ENCODE results near the gene ADD2.
"Not testable (repeated sequence)": the region's sequence is repeated elsewhere in the genome, so short reads cannot be mapped to it uniquely, and the experiment has no call there.

The ADD2 gene, protein sequence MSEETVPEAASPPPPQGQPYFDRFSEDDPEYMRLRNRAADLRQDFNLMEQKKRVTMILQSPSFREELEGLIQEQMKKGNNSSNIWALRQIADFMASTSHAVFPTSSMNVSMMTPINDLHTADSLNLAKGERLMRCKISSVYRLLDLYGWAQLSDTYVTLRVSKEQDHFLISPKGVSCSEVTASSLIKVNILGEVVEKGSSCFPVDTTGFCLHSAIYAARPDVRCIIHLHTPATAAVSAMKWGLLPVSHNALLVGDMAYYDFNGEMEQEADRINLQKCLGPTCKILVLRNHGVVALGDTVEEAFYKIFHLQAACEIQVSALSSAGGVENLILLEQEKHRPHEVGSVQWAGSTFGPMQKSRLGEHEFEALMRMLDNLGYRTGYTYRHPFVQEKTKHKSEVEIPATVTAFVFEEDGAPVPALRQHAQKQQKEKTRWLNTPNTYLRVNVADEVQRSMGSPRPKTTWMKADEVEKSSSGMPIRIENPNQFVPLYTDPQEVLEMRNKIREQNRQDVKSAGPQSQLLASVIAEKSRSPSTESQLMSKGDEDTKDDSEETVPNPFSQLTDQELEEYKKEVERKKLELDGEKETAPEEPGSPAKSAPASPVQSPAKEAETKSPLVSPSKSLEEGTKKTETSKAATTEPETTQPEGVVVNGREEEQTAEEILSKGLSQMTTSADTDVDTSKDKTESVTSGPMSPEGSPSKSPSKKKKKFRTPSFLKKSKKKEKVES

DNA sequence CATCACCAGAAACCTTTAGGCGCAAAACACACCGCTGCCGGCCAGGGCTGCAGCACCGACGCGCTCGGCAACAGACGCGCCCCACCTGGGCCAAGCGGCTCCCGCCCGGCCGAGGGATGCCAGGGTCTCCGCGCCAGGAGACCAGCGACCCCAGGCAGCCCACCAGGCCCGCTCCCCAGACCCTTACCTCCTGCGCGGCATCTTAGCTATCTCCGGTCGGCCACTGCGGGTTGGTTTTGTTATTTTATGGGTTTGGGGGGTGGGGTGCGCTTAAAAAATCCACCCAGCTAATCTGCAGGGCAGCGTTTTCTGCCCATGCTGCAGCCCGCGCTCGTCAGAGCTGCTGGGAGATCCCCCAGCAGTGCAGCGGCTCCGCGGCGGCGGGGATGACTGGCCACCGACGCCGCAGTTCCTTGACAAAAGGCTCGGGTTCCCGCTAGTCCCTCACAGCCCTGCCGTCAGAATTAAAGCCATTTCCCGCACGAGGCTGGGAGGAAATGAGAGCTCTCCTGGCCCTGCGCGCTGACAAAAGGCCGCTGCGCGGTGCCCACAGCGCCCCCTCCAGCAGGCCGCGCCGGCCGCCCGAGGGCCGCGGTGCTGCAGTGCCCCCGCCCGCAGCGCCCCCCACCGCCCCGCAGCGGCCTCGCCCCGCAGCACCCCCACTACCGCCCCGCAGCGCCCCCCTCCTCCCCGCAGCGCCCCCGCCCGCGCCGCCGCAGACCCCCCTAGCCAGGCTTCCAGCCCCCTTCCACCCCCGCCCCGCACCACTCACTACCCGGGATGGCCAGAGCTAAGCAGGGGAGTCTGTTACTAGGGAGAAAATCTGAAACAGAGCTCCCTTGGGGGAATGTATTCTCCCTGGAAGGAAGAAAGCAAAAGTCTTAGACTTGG, at the start of gene ADD2:
TSS of gene ADD2 (minus strand) at position 502 of the 891 bp plus-strand sequence. CDS start 61,792 bp downstream, outside the sequence.
- peak; percentile 44 for DNase-seq

DNA sequence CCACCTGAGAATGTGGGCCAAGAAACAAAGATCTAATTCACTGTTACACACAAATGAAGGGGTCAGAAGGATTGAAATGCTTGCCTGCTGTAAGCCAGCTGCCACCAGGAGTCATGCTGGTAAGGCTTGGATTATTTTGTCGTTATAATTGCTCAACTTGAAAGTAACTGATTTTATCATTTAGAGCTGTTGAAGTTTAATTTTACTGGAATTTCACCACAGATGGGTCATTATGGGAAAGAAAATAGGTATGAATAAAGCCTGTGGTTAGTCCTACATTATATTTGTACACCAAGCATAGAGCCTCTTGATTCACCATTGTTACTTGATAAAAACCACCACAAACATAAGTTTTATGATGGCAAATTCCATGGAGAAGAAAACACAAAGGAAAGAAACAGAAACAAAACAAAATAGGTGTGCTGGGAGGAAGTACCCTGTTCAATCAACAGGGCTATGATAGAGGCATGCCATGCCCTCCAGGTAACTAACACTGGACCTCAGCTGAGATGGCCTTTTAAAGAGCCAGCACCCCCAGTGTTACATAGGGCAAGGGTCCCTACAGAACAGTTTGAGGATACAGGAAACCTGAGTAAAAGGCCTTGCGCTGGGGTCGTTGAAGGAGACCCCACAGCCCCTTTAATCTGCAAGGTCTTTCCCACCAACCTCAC, 49.4 kb upstream of the ADD2 start:
- DNase-seq, result no peak

DNA sequence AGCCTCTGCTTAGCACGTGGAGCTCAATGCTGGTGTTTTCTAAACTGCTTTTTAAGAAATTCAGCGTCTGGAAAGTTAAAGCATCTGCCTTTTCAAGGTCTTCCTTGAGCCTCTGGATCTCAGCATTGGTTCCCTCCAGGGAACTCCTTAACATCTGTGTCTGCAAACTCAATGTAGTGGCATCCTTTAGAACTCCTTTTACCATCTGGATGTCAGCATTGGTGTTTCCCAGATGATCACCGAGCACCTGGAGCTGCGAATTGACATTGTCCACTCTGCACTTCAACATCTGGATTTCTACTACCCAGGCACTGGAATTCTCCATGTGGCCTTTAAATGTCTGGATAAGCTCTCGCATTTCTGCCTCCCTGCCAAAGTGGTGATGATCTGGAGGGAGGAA, 48.7 kb upstream of the ADD2 start:
- DNase-seq, result no peak

DNA sequence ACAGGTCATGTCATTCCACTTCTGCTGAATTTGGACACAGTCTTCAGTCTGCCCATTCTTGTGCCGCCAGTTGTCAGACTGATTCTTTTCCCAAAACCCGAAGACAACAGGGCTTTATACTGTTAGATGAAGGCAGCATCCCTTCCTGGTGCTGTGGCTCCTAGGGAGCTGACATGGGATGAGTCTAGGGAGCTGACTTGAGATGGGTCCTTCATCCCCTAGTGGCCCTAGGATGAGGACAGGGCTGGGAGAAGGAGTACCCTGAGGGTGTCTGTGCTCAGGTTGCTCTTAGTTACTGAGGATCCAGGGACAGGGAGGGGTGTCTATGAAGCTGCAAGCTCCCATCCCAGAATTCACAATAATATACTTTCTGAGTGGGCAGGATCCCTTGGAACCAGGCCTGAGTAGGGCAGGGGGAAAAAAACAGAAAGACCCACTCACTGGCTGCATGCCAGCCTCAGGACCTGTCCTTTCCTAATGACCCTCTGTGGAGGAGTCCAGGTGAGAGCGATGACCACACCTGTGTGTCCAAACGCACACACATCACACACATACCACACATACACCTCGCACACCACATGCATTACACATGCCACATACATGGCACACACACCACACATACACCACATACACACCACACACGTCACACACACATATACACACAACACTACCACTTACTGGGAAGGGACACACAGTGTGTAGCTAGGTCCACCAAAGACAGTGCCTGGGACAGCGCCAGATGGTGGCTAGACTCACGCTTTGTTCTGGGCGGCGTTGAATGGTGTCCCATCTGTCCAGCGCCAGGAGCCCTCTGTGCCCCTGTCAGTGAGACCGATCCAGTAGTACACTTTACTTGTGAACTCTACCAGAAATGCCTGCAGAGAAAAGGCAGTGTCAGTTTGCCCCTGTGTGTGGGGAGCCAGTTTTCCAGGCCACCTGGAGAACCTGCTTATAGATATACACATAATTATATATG, 41.3 kb upstream of the ADD2 start:
- DNase-seq, result no peak

DNA sequence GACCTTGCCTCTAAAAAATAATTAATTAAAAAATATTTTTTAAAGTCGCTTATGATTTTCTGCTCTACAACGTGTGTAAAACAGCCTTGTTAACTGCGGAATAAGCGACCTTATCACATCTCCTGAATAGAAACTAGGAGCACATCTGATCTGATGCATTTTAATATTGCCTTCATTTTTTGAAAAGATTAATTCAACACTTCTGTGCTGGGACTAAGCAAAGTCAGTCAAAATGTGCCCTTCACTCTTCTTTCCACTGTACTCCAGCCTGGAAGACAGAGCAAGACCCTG, 39.8 kb upstream of the ADD2 start:
- DNase-seq, result no peak

DNA sequence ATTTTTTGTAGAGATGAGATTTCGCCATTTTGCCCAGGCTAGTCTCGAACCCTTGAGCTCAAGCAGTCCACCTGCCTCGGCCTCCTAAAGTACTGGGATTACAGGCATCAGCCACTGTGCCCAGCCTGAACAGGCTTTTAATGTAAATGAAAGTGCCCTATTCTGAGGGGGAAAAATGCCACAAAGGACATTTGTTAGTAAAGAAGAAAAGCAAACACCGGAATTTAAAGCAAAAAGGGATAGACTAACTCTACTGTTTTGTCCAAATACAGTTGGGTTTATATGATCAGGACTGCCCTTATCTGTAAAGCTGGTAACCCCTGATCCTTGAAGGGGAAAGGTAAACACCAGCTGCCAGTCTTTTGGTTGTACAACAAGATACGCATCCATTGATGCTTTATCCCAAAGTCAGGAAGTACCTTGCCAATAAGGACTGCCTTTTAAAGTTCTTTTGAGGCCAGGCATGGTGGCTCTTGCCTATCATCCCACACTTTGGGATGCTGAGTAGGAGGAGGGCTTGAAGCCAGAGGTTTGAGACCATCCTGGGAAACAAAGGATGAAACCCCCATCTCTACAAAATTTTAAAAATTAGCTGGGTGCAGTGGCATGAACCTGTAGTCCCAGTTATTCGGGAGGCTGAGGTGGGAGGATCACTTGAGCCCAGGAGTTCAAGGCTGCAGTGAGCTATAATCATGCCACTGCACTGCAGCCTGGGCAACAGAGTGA, 39.3 kb upstream of the ADD2 start:
- DNase-seq, result no peak

DNA sequence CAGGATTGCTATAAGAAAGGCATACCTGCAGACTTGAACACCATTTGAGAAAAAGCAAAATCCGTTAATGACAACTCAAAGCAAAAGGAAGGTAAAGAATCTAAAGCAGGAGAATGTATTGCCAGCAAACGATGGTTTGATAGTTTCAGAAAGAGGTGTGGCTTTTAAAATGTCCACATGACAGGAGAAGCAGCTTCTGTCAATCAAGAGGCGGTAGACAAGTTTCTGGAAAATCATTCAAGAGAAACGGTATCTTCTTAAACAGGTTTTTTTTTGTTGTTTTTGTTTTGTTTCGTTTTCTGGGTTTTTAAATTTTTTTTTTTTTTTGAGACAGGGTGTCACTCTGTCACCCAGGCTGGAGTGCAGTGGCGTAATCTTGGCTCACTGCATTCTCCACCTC, 38.6 kb upstream of the ADD2 start:
- DNase-seq, result no peak

DNA sequence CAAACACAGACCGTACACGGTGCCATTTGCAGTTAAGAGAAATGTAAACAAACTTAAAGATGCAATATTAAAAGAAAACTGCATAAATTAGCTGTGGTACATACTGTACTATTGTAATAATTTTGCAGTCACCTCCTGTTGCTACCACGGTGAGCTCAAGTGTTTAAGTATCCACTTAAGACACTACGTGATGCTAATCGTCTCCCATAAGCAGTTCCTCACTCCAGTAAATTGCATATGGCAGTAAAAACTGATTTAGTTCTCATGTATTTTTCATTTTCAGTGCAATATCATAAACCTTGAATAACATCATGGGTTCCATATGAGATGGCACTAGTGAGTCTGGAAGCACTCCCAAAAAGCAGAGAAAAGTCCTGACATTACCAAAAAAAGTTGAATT, 38.0 kb upstream of the ADD2 start:
- DNase-seq, result no peak

DNA sequence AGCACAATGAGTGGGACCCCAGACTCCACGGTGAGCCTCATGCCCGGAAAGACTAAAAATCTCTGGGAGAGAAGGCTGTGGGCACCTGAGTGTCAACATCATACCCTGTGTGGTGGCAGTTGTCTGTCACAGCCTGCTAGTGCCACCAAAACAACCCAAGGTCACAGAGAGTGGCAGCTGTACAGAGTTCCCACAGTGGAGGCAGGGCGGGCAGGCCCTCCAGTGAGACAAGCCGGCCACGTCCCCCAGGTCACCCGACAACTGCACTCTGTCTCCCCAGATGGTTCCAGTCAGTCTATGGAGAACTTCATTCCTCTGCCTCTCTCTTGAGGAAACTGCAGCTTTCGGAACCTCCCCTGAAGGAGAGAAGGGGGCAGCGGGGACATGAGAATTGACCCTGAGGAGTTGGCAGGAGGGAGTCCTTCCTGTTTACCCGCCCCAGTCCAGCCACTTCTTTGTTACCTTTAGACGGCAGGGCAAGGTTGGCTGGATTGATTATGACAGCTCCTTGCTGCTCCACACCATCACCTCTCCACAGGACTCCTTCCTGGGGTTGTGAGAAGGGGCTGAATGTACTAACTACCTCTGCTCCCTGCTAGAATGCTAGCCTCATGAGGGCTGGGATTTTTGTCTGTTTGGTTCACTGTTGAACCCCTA, 33.7 kb upstream of the ADD2 start:
- no peak for DNase-seq

DNA sequence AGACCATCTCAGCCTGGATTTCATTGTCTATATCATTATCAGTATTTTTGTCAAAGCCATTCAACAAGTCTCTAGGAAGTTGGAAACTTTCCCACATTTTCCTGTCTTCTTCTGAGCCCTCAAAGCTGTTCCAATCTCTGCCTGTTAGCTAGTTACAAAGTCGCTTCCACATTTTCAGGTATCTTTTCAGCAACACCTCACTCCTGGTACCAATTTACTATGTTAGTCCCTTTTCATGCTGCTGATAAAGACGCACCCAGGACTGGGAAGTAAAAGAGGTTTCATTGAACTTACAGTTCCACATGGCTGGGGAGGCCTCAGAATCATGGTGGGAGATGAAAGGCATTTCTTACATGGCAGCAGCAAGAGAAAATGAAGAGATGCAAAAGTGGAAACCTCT, 31.7 kb upstream of the ADD2 start:
- DNase-seq, result no peak

DNA sequence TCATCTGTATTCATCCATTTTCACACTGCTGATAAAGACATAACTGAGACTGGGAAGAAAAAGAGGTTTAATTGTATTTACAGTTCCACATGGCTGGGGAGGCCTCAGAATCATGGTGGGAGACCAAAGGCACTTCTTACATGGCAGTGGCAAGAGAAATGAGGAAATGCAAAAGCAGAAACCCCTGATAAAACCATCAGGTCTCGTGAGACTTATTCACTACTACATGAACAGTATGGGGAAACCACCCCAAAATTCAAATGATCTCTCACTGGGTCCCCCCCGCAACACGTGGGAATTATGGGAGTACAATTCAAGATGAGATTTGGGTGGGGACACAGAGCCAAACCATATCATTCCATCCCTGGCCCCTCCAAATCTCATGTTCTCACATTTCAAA, 30.0 kb upstream of the ADD2 start:
- not testable (repeated sequence) for DNase-seq

DNA sequence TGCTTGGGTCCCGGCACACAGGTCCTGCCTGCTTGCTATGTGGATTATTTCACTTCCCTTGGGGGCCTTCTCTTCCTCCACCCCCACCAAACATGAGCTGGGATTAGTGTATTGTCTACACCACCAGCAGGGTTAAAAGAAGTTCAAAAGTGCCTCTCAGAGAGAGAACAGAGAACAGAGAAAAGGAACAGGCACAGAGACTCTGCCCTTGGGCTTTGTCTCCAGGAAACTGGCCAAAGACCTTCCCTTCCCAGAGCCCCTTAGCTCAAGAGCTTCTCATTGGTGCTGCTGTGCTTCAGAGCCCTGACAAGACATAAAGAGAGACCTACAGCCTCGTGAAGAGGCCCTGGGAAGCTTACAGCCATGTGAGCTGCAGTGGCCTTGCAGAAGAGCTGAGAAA, 29.5 kb upstream of the ADD2 start:
- DNase-seq, result no peak

DNA sequence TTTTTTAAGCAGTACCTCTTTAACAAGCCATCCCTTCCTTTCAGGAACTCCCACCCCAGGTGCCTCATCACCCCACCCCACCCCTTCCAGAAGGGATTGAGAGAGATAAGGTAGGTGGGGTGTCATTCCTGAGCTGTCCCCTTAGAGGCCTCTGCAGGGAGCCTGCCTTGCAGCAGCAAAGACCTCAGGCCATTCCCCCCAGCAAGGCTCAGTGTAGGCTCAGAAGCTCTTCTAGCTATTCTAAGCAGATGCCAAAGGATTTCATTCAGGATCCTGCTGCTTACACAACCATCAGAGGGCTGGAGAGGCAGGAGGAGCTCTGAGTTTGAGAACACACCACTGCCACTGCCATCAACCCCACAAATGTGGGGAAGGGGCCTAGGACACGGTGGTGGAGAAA, 28.3 kb upstream of the ADD2 start:
- no peak for DNase-seq

DNA sequence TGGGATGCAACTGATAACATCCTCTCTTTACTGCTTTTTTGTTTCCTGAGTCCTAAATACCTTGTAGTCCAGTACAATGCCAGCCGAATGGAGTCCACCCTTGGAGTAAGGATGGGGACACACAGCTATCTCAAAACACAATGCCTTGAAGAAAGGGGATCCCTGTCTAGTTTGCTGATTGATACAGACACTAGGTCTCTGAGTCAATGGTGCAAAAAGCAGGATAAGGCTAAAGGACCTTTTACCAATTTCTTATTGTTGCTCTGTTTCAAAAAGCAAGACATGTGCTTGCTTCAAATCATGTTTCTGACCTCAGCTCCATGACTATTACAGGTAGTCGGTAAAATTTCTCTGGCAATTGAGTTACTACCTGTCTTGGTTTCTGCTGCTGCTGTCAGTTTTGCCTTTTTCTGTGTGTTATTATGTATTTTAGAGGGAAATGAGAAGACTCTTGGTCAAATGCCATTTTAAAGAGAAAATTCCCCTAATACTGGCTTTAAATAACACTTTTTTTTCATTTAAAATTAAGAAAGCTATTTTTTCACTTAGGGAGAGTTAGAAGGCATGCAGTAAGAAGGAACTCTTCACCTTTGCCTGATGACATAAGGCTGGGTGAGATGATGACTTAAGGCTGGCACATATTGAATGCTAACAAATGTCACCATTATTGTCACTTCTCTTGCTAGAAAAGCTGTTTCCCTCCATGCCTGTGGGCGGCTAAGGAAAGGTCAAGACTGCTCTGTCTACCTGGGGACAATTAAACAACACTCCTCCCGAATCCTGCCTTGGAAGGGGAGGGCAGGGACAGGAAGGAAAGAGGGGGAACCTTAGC, 27.4 kb upstream of the ADD2 start:
- no peak for DNase-seq

DNA sequence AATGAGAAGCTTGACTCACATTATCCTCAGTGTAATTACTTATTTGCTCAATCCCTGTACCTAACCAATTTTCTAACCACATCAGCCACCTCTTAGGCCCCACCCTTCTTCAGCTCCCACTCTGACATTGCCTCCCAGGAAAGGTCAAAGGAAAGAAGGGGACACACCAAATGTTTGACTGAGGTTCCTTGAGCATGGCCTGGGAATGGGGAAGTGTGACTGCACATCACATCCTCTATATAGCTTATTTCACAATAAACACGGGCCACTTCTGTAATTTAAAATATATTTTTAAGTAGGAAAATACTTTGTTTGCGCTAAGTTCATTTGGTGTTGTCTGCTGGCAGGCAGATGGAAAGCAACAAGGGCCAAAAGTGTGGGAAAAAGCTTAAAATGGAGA, 25.4 kb upstream of the ADD2 start:
- peak; percentile 3 for DNase-seq

DNA sequence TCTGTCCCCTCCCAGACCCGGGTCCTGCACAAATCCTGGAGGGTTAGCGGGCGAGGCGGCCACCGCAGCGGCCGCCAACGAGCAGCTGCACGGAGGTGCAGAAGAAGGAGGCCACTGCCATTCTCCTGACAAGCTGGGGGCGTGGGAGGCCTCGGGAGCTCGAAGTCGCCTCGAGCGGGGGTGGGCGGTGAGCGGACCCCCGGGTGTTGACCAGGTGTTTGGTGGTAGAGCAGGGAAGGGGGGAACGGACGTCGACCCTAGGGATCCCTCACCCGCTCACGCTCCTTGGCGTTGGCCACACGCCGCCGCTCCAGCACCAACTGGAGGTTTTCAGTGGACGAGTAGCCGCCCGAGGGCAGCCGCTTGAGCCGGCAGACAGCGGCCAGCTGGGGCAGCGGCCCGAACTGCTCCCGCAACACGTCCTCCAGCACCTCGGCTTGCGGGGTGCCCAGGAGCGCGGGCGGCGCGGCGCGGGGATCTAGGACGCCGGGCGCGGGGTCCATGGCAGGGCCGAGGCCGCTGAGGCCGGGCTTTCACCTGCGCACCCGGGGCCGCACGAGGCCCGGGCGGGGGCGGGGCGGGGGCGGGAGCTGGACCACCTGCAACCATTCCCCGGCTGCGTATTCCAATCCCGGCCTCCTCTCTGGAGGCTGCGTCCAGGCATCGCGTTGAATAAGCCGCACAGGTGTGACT, 22.3 kb upstream of the ADD2 start, which contains the start of gene FIGLA:
TSS of gene FIGLA (minus strand) at position 508 of the 693 bp plus-strand sequence. CDS start at position 503, 5 bp downstream.
- no peak for DNase-seq

DNA sequence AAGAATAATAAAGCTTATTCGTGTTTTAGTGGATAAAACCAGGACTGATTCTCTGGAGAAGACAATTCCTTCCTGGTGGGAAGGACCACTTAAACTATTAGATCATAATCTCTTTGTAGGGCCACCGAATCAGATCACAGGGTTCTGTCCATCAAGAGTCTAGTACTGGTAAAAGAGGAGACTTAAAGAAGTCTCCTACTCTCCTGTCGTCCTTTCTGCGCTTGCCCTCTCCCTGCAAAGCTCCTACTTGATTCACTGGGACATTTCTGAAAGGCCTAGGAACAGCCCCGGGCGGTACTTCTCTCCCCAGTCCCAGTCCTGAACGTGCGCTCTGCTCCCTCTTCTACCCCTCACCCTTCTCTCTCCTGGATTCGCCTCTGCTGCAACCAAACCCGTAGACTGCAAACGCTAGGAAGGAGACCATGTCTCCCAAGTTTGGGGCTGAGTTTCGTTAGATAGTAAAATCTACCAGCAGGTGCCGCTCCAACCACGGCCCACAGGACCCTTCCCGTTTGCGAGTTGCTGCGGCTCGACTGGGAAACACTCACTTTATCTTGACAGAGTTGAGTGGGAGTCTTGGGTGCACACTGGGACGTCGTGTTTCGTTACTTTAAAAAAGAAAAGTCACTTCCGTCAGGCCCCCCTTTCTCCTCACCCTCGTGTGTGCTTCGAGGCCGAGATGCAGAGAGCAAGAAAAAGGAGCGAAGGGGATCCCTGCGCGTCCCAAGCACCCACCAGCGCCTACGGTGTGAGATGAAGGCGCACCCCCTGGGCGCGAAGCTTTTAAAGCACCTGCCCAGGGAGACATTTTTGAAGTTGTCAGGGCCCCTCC, 21.5 kb upstream of the ADD2 start:
- peak; percentile 62 for DNase-seq

Data from CD4-positive, alpha-beta T cell treated with Interleukin-10 for 1 hour (primary cell).